HG03196 (cell line): ENCODE results near the gene CMIP.
"Not testable (repeated sequence)": the region's sequence is repeated elsewhere in the genome, so short reads cannot be mapped to it uniquely, and the experiment has no call there.

Source experiments
- ATAC-seq: cut with Tn5 transposase; IDR thresholded peaks from one replicate; pipeline ENCODE4 v1.9.1; 2021; ENCODE audit not compliant: unreplicated experiment

Gene CMIP

DNA sequence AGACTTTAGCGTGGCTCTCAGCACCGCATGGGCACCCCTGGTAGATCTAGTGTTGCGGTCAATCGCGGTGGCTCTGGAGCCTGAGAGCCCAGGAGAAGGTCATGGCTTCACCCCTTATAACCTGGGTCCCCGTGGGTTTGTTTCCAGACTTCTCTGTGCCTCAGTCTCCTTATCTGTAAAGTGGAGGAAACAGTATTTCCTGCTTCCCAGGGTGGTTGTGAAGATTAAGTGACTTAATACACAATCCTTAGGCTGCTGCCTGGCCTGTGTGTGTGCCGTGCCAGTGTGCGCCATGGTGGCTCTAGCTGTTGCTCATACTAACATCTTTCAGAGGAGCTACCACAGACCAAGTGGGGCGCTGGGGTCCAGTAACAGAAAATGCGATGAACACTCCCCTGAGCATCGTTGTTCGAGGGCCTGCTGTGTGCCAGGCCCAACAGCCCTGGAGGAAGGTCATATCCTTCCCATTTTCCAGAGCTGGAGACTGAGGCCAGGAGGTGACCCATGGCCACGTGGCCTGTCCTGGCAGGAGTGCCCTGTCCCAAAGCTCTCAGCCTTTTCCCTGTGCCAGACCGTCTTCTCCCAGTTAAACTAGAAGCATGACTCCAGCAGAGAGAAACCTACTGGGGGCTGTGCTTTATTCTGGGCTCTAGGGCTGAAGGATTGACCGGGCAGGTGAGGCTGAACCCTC is 70.1 kb downstream of the CMIP start:
- no peak for ATAC-seq

DNA sequence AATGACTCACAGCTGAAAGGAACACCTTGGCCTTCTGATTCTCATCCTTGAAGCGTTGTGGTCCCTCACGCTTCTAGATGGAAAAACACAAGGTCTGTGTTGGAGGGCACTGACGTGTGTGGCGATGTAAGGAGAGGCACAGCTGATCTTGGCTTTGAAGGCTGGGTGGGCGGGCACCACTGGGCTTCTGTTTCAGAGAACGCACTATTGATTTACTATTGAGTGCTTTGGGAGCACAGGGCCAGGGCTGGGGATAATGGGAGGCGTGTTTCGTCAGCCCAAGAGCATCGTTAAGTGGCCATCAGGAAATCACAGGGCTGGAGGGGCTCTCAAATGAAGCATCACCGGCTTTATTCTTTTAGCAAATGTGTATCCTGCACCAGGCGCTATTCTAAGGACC is 70.7 kb downstream of the CMIP start:
- no peak for ATAC-seq

DNA sequence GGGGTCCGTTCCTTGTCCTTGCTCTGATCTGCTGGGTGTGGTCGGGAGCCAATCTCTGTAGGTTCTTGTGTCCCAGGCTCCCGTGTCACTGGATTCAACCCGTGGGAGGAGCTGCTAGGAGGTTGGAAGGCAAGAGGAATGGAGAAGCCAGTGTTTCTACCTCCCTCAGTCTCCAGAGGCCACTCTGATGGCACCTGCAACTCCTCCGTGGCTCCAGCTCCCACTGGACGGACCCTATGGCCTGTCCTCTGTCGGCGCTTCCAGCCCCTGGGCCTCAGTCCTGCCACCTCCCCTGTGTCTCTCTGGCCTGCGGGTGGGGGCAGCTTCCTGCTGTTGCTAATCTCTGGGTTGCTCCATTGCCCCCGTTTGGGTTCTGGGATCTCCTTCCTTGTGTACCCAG is 71.1 kb downstream of the CMIP start:
- no peak for ATAC-seq

DNA sequence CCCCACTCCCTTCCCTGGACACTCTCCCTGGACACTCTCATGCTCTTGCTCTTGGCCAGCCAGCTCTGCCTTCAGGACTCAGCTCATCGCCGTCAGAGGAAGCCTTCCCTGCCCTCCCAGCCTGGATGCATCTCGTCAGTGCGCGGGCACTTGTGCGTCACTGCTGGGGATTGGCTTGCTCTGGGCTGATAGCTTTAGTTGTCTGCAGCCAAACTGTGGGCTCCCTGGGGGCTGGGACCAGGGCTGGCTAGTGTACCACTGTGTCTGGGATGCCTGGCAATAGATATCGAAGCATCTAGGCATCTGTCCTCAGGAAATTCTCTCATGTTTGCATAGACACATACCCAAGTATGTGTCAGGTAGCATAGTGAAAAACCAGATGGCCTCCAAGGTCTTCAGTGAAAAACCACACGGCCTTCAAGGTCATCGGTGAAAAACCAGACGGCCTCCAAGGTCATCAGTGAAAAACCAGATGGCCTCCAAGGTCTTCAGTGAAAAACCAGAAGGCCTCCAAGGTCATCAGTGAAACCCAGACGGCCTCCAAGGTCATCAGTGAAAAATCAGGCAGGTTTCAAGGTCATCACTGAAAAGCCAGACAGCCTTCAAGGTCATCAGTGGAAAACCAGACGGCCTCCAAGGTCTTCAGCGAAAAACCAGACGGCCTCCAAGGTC is 72.0 kb downstream of the CMIP start:
- no peak for ATAC-seq

DNA sequence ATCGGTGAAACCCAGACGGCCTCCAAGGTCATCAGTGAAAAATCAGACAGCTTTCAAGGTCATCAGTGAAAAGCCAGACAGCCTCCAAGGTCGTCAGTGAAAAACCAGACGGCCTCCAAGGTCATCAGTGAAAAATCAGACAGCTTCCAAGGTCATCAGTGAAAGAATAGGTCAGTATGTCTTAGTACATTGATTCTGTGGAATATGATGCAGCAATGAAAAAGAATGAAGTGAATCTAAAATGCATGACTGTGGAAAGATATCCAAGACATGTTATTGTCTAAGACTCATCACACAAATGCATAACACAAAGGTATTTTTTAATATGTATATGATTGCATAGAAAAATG is 72.5 kb downstream of the CMIP start:
- no peak for ATAC-seq

DNA sequence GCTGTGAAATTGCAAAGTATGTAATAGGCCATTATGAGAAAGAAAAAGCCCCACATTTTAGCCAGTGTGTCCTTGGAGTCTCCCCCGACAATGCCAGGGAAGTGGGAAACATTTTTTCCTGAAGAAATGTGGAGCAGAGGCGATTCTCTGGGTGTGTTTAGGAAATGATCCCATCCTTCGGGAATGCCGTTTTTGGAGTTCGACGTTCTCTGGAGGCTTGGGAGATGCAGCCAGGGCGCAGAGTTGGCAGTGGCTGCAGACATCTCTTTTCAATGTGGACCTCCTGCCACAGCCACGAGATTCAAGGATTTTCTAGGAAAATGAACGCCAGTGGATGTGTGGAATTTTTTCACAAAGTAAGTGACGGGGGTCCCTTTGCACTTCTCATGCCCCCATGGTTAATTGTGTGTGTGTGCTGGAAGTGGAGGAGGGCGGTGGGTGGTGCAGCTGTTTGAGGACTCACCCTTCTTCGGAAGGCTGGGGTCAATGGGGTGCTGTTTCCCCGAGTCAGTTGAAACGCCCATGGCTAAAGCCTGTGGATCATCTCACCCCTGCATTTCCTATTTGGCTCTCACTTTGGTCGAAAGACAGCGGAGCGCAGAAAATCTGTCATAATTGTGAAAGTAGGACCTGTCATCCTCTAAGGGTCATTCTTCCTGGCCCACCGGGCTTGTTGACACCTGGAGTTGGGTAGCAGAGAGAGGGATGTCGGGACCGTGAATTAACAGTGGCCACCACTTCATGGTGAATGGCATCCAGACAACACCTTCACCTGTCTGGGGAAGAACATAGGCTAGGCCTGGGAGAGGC is 73.2 kb downstream of the CMIP start:
- ATAC-seq, result no peak

DNA sequence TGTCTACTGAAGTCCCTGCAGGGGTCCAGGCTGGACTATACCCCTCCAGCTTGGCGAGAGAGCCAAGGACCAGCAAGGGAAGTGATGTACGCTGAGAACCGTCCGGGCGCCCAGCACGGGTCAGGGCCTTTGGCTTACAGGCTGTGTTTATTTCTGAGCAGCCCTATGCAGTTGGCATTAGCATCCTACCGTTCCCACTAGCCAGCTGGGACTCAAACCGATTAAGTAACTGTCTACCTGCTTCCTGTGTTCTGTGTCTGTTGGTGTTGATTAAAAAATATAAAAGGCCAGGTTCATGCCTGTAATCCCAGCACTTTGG is 73.8 kb downstream of the CMIP start:
- ATAC-seq, result no peak

DNA sequence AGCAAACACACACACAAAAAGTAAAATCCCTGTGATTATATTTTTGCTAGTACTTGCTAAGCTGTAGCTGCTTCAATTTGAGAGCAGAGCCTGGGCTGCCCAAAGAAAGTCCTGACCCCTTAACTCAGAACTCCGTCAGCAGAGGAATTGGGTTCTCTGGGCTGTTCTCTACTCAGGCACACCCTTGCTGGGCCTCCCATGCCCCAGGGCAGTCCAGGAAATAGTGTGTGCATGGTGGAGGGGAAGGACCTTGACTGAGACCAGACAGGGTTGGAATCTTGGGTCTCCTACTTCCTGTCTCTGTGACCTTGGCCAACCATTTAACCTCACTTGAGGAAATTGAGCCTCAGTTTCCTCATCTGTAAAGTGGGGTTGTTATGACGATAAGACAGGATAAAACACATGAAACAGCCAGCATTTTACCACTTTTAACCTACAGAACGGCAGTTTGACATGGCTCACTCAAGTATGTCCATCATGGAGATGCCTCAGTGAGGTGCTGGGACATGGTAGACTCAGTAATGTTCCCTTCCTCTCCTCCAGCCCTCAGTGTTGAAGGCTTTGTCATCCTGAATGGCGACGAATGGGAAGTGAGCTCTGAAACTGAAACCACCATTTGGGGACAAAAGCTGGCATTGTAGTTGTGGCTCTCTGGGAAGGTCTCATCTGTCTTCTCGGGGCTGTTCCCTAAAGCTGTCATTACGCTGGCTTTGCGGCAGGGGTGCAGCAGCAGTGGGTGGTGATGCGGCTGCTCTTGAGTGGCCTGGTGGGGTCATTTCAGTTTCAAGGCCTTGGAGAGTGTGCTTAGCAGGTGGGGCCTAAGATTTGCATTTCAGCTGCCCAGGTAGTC is 74.9 kb downstream of the CMIP start:
- ATAC-seq, result no peak

DNA sequence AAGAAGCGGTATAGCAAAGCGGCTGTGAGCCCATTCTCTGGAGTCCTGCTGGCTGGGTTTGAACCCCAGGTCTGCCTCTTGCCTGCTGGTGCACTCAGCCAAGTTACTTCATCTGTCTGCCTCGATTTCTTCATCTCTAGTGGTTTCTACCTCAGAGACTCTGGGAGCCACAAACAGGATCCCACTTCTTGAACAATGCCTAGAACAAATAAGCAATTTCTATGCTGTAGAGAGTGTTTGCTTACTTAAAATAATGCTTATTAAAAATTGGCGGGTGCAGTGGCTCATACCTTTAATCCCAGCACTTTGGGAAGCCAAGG is 75.5 kb downstream of the CMIP start:
- ATAC-seq, result no peak

DNA sequence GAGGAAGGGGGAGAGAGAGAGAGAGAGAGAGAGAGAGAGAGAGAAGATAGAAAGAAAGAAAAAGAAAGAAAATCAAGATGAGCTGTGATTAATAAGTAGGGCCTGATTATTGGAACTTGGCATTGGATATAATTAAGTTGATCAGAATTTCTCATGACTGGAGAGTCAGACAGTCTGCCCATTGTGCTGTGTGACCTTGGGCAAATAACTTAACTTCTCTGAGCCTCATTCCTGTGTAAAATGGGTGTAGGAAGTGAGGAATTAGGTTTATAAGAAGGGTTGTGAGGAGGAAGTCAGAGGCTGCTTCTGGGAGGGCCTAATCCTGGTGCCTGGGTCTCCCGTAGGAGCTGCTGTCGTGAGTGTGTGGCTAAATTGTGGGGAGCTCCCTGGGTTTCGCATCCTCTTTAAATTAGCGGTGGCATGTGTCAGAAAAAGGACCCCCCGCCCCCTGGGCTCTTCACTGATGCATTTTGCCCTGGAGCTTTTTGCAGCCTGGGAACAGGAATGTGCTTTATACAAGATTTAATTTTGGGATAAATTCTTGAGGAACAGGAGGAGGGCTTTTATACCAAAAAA is 76.0 kb downstream of the CMIP start:
- ATAC-seq, result no peak

DNA sequence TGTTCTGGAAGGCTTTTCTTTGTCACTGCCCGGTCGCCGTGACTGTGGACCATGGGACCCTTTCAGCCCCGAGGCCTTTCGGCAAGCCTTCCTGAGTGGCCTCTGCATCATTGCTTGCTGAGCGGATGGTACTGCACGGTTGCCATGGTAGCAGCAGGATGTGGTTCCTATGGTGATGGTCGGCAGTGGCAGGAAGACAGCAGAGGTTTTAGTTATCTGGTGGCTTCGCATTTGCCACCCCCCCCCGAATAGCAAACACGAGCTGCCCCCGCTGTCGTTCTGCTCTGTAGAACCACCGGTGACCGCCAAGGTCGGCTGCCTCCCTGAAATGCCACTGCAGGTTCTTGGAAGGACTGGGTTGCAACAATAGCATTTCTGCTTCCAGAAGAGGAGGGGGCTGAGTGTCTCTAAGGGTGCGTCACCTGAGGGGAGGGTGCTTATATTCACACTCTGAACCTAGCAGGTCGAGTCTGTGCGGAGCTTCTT is 76.6 kb downstream of the CMIP start:
- peak; percentile 48 for ATAC-seq

DNA sequence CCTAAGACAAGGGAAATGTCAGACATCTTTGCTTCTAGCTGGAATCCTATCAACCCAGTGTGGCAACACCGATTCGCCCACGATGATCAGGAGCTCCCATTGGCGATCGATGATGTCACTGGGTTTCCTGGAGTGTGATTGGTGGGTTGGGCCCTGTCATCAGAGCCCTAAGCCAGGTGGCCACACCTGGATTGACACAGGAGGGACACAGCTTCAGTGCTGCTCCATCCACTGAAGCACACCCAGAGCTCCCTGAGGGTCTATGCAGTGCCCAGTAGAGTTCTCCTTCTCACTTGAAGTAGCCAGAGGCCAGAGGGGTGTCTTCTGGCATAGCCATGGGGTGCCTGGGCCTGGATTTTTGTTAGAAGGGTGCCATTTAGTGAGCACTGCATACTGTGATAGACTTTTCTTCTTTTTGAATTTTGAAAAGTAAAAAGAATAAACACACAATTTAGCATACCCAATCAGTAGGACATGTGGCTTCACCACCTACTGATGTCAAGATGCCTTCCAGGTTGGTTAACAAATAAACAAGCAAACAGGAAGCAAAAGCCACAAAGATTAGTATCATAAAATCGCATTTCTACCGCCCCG is 77.6 kb downstream of the CMIP start:
- ATAC-seq, result no peak

DNA sequence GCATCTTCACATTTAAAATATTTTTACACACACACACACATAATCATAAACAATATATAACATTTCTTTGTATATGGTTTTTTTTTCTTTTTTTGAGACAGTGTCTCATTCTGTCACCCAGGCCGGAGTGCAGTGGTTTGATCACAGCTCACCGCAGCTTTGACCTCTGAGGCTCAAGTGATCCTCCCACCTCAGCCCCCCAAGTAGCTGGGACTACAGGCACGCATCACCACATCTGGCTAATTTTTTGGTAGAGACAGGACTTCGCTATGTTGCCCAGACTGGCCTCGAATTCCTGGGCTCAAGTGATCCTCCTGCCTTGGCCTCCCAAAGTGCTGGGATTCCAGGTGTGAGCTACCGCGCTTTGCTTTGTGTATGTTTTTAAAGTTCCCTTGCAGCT is 78.2 kb downstream of the CMIP start:
- not testable (repeated sequence) for ATAC-seq

DNA sequence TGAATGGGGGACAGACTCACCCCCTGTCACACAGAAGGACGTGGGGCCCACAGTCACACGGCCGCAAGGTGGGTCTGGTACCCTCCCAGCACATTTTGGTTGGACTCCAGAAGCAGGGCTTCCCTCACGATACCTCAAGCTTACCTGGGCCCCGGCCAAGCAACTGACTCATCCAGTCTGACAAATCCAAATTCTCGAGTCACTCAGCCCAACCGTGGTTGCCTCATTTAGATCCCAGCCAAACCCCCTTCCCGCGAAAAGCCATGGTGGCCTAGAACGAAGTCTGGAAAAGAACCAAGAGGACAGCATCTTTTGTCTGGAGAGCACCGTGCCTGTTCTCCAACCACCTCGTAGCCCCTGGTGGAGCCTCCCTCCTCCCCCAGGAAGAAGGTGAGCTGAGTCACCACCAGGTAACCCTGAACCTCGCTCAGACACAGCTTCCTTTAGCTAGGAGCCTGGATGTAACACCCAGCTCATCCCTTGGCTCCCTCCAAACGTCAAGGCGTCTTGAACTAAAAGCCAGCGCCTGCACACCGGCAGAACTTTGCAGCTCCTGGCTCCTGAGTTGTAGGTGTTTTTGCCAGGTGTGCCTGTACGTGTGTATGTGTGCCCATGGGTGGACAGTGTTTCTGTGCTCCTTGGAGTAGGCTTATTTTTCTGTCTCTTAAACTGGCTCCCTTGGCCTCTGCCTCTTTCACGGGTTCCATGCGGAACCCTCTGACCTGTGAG is 78.9 kb downstream of the CMIP start:
- no peak for ATAC-seq

DNA sequence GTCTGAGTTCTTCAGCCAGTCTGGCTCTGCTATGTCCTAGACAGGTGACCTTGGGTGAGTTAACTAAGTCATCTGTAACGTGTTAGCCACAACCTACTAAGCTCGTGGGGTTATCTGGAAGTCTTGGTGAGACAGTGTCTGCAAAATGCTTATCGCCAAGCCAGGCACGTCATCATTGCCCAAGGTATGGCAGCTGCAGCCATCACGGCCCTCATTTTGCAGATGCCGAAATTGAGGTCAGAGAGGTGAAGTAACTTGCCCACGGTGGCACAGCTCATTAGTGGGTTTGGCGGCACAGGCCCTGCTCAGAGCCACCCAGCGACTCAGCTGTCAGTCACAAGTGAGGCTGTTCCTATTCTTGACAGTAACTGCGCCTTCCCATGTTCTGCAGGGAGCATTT is 79.8 kb downstream of the CMIP start:
- ATAC-seq, result no peak

DNA sequence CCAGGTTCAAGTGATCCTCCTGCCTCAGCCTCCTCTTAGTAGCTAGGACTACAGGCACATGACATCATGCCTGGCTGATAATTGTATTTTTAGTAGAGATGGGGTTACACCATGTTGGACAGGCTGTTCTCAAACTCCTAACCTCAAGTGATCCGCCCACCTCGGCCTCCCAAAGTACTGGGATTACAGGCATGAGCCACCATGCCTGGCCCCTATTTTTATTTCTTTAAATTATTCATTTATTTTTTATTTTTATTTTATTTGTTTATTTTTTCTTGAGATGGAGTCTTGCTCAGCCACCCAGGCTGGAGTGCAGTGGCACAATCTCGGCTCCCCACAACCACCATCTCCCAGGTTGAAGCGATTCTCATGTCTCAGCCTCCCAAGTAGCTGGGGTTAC is 80.3 kb downstream of the CMIP start:
- ATAC-seq, result not testable (repeated sequence)

DNA sequence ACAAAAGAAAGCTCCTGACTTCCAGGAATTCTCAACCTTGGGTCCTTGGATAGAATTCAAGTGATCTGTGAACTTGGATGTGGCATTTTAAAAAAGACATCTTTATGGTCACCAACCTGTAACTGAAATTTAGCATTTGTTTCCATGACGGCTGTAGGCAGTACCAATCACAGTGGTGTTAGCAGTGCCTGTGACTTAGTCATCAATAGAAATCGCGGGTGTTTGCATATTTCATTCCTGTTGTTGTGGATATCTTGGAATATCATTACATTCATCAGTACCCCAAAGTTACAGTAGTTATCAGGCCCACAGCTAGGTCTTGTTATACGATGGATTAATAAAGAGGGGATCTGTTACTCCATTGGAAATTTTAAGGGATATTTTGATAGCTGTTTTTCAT is 81.6 kb downstream of the CMIP start:
- ATAC-seq, result no peak

DNA sequence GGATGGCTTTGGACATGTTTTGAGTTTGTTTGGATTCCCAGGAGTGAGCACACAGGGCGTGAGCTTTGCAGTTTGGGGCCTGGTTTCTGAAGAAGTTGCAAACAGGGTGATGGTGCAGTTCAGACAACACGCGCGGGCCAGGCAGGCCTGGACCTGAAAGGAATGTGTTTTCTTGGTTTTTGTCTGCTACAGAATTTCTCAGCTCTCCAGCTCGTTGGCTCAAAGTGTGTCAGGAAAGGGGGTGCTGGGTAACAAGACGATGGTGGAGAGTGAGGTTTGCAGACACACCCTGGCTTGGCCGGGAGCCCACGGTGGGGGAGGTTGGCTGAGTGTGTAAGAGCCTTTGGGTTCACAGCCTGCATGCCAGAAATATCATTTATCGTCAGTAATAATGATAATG is 82.3 kb downstream of the CMIP start:
- ATAC-seq, result no peak

DNA sequence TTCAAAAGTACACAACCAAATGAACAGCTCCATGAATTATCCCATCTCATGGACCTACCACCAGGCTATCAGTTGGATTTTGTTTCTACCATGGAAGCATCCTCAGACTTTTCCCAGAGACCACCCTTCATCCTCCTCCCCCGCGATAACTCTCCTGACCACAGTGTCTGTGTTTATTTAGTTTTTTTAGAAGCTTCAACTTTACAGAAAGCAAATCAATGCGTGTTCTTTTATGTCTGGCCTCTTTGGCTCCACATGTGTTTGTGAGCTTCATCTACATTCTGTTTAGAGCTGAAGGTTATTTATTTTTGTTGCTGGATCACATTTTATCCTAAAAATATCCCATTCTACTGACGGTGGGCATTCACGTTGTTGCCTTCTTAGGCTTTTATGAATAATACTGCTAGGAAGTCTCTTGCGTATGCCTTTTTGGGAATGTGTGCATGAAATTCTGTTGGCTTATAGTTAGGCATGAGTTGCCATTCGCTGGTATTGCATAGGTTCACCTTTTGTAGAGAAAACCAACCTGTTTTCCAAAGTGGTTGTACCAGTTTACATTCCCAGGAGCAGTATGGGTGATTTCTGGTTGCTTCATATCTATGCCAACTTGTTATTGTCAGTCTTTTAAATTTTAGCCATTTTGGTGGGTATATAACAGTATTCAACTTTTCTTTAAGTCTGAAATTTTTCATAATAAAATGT is 83.0 kb downstream of the CMIP start:
- no peak for ATAC-seq
